Activated naive CD8-positive, alpha-beta T cell treated with anti-CD3 and anti-CD28 coated beads, Interleukin-2, amount 10 ng/mL, durations not matched to agents 7 days and 5 days (primary cell): ENCODE results near the gene NLRP14. TPM values are rescaled to one million over a fixed set of nuclear protein-coding genes. Genes with fewer than 3 reads are reported as not detected.

Experiments used
- ATAC-seq: fragments of 150-1000 bp; cut with Tn5 transposase; one replicate; pipeline ENCODE4 v1.10.0; 2021; ENCODE audit warnings: low read depth, moderate library complexity
- POLR2A ChIA-PET: fragments of 350-600 bp; sonication (Branson Sonifier 250); formaldehyde crosslinking; loops from one replicate; lab custom pipeline; 2021; ENCODE audit warnings: antibody characterized with exemption; lab: Charles Lee
- DNase-seq: peaks from one replicate; pipeline ENCODE4 v3.0.0; 2021
- H3K27ac Mint-ChIP-seq: one replicate; pipeline ENCODE4 v1.8.0; 2022; ENCODE audit warnings: mild to moderate bottlenecking, mixed read lengths
- H3K27me3 Mint-ChIP-seq: one replicate; pipeline ENCODE4 v1.8.0; 2022; ENCODE audit warnings: mild to moderate bottlenecking, moderate library complexity, mixed read lengths
- H3K36me3 Mint-ChIP-seq: one replicate; pipeline ENCODE4 v1.8.0; 2021; ENCODE audit warnings: mild to moderate bottlenecking, mixed read lengths
- H3K4me1 Mint-ChIP-seq: one replicate; pipeline ENCODE4 v1.8.0; 2021; ENCODE audit warnings: mixed read lengths
- H3K4me3 Mint-ChIP-seq: one replicate; pipeline ENCODE4 v1.8.0; 2022; ENCODE audit warnings: mild to moderate bottlenecking, moderate library complexity, mixed read lengths
- H3K9me3 Mint-ChIP-seq: one replicate; pipeline ENCODE4 v1.8.0; 2021; ENCODE audit warnings: mixed read lengths
- total RNA-seq, 2 experiments: library from RNA; stranded (reverse); gene quantifications; one replicate each; pipeline ENCODE4 v1.2.3, GENCODE V29; 2021

The NLRP14 gene, protein sequence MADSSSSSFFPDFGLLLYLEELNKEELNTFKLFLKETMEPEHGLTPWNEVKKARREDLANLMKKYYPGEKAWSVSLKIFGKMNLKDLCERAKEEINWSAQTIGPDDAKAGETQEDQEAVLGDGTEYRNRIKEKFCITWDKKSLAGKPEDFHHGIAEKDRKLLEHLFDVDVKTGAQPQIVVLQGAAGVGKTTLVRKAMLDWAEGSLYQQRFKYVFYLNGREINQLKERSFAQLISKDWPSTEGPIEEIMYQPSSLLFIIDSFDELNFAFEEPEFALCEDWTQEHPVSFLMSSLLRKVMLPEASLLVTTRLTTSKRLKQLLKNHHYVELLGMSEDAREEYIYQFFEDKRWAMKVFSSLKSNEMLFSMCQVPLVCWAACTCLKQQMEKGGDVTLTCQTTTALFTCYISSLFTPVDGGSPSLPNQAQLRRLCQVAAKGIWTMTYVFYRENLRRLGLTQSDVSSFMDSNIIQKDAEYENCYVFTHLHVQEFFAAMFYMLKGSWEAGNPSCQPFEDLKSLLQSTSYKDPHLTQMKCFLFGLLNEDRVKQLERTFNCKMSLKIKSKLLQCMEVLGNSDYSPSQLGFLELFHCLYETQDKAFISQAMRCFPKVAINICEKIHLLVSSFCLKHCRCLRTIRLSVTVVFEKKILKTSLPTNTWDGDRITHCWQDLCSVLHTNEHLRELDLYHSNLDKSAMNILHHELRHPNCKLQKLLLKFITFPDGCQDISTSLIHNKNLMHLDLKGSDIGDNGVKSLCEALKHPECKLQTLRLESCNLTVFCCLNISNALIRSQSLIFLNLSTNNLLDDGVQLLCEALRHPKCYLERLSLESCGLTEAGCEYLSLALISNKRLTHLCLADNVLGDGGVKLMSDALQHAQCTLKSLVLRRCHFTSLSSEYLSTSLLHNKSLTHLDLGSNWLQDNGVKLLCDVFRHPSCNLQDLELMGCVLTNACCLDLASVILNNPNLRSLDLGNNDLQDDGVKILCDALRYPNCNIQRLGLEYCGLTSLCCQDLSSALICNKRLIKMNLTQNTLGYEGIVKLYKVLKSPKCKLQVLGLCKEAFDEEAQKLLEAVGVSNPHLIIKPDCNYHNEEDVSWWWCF
- total RNA-seq = not detected

DNA sequence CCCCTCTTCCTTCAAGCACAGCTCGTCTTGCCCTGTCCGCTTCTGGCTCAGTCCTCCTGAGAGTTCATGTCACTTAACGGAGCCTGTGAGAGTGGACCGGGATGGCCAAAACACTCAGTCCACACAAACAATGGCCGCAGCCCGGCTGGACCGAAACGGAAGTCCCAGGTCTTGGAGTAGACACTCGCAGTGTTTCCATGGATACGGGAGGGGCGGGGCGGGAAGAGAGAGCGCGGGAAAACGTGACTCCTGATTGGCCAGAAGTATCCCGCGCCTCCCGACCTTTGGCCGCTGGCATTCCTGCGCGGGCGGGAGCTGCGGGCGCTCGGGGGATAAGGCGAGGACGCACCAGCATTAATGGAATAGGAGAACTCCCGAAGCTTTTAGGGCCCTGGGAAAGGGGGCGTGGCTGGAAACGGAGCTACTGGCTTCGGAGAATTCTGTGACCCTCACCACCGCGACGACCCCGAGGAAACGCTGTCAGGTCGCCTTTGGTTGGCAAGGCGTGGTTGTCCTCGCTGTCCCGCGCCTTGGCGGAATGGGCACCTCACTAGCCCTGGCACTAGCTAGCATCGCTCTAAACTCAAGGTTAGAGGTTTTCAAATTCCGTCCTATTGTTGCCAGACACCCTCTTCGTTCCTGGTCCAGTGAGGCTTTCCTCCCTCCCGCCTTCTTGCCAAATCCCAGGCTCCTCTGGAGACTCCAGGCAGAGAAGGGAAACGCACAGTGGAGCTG, at the start of gene NLRP14, which contains the start of gene ZNF214:
TSS of gene NLRP14 (plus strand) at position 297 of the 735 bp plus-strand sequence. CDS start 18,108 bp downstream, outside the sequence.
TSS of gene ZNF214 (minus strand) at position 164 of the 735 bp plus-strand sequence. CDS start 17,511 bp downstream, outside the sequence.
- Mint-ChIP-seq H3K27ac (no peak within 1 kb of the TSS), H3K36me3 (no peaks in the 10 kb centered on the region), H3K4me3 (peak within 1 kb of the TSS; percentile 57), H3K27me3 (peaks cover 43% of the 10 kb centered on the region), H3K9me3 (no peaks in the 10 kb centered on the region), H3K4me1 (peaks cover 4% of the 10 kb centered on the region)
- DNase-seq (no peak), ATAC-seq (no peak)
- POLR2A ChIA-PET = no interaction called here

DNA sequence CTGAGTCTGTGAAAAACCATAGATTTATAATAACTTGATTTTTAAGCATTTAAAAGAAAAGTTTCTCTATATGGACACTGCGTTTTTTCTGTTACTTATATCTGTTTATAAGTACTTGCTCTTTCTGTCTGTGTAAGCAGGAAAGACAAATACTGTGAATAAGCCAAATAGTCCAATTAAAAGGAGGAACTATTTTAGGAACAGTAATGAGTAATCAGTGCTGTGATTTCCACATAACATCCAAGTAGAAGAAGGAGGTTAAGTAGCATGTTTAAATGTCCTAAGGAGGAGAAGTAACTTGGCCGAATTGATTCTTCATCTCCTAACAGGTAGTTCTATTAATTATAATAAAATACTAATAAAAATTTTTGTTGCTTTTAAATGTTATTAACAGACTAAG, 40.9 kb upstream of the NLRP14 start:
- ATAC-seq = no peak
- Mint-ChIP-seq H3K27ac (no peak overlapping the region), H3K27me3 (peaks cover 2% of the 10 kb centered on the region)

DNA sequence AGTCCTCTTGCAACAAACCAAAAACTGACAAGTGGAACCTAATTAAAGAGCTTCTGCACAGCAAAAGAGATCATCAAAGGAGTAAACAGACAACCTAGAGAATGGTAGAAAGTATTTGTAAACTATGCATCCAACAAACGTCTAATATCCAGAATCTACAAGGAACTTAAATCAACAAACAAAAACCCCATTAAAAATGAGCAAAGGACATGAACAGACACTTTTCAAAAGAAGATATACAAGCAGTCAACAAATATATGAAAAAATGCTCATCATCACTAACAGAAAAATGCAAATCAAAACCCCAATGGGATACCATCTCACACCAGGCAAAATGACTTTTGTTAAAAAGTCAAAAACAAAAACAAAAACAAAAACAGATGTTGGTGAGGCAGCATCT, 33.8 kb upstream of the NLRP14 start:
- DNase-seq (no peak), ATAC-seq (no peak)
- no peaks in the 10 kb centered on the region for H3K27me3 Mint-ChIP-seq
- no peaks in the 10 kb centered on the region for H3K36me3 Mint-ChIP-seq
- POLR2A ChIA-PET = no interaction called here
- H3K4me1 Mint-ChIP-seq = no peaks in the 10 kb centered on the region
- no peak overlapping the region for H3K27ac Mint-ChIP-seq
- no peak overlapping the region for H3K4me3 Mint-ChIP-seq
- no peaks in the 10 kb centered on the region for H3K9me3 Mint-ChIP-seq

More for the DNA sequence above, 40.9 kb upstream of the NLRP14 start:
- POLR2A ChIA-PET = no interaction called here
- no peak overlapping the region for H3K4me3 Mint-ChIP-seq
- H3K9me3 Mint-ChIP-seq = no peaks in the 10 kb centered on the region
- H3K36me3 Mint-ChIP-seq = no peaks in the 10 kb centered on the region
- DNase-seq = no peak
- no peaks in the 10 kb centered on the region for H3K4me1 Mint-ChIP-seq

DNA sequence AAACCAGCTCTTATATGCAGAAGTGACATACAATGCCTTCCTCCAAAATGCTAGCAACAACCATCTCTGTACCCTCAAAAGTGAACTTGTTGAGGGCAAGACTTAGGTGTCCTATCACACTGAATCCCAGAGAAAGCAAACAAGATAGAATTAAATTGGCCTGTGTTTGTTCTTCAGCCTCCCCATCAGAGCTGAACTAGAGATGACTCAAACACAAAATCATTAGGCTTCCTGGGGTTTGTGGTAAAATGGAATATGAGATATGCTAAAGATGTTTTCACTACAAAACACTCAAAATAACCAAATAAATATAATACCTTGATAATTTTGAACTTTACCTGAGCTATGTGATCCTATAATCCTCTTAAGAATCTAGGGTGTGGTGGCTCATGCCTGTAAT, 31.8 kb upstream of the NLRP14 start:
- Mint-ChIP-seq H3K36me3 (no peaks in the 10 kb centered on the region), H3K9me3 (no peaks in the 10 kb centered on the region), H3K27ac (no peak overlapping the region), H3K4me3 (no peak overlapping the region), H3K4me1 (no peaks in the 10 kb centered on the region), H3K27me3 (no peaks in the 10 kb centered on the region)
- no peak for DNase-seq
- ATAC-seq = no peak
- POLR2A ChIA-PET = no interaction called here

DNA sequence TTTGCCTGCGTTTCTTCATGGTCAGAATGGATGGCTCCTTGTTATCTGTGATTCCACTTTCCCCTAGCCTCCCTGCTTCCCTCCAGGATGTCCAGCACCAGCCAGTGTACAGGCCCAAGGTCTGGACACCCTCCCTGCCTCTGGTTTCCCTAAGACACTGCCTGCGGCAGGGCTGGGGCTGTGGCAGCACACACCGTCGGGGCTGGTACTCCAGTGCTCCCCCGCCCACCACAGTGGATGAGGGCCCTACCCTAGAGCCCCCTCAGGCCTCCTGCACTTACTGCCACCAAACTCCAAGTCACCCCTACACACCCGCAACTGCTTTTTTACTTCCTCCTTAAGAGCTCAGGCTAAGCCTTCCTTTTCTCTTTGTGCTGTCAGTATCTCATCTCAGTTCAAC, 29.1 kb upstream of the NLRP14 start:
- H3K4me3 Mint-ChIP-seq = no peak overlapping the region
- H3K27me3 Mint-ChIP-seq = peaks cover 2% of the 10 kb centered on the region
- no peaks in the 10 kb centered on the region for H3K36me3 Mint-ChIP-seq
- H3K4me1 Mint-ChIP-seq = no peaks in the 10 kb centered on the region
- ATAC-seq = no peak
- DNase-seq = no peak
- POLR2A ChIA-PET = no interaction called here
- no peaks in the 10 kb centered on the region for H3K9me3 Mint-ChIP-seq
- no peak overlapping the region for H3K27ac Mint-ChIP-seq

DNA sequence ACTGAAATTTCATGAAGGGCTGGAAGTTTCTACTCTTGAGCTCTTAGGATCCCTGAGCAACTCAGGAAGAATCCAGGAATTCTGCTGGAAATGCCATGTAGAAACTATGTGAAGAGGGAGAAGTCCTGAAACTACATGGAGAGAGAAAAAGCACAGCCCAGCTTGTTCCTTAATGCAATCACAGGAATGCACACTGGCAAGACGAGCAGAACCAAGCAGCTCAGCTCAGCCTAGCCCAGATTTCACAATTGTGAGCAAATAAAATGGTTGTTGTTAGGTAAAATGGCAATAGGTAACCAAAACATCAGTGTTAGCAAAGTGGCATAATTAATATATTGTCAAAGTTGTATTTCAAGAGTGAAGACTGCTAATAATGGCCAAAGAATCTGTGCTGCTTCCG, 28.3 kb upstream of the NLRP14 start:
- ATAC-seq (no peak), DNase-seq (no peak)
- no peaks in the 10 kb centered on the region for H3K9me3 Mint-ChIP-seq
- no peaks in the 10 kb centered on the region for H3K4me1 Mint-ChIP-seq
- no peak overlapping the region for H3K27ac Mint-ChIP-seq
- H3K27me3 Mint-ChIP-seq = peaks cover 2% of the 10 kb centered on the region
- no peaks in the 10 kb centered on the region for H3K36me3 Mint-ChIP-seq
- no peak overlapping the region for H3K4me3 Mint-ChIP-seq
- POLR2A ChIA-PET = no interaction called here

DNA sequence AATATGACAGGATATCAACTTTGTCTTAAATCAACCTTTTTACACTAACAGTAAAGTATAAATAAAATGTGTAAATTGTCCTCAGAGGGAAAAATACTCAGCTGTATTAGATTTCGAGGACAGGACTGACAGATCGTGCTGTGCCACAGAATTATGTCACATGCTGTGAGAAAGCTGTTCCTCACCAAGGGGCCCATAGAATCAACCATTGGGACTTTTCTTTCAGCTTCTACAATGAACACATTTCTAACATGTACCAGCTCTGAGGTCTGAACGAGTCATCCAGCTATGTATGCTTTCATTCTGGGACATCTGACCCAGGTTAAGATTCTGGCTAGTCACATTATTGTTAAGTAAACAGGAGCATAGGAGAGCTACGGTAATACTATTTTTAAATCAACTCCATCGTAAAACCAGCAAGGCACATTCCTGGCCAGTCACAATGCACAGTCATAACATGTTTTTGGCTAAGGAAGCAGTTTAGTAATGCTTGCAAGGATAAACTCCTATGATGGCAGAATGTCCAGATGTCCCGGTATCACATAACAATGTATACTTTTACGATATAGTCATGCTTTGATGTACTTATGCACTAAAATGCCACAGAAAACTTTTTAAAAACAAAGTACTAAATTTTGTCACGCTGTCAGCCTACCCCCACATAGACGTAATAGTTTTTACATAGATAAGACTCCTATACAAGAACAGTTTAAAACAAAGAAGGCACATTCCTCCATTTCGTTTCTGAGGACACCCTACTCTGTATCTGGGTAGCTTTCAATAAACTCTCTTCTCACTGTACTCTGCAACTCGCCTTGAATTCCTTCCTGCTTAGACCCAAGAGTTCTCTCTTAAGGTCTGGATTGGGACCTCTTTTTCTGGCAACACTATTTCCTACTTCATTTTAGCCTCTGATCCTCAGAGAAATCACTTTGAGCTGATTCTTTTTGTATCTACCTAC, 27.5 kb upstream of the NLRP14 start:
- H3K4me3 Mint-ChIP-seq = no peak overlapping the region
- no peaks in the 10 kb centered on the region for H3K4me1 Mint-ChIP-seq
- H3K9me3 Mint-ChIP-seq = no peaks in the 10 kb centered on the region
- POLR2A ChIA-PET = no interaction called here
- no peaks in the 10 kb centered on the region for H3K36me3 Mint-ChIP-seq
- no peak overlapping the region for H3K27ac Mint-ChIP-seq
- peaks cover 2% of the 10 kb centered on the region for H3K27me3 Mint-ChIP-seq
- ATAC-seq (no peak), DNase-seq (no peak)

DNA sequence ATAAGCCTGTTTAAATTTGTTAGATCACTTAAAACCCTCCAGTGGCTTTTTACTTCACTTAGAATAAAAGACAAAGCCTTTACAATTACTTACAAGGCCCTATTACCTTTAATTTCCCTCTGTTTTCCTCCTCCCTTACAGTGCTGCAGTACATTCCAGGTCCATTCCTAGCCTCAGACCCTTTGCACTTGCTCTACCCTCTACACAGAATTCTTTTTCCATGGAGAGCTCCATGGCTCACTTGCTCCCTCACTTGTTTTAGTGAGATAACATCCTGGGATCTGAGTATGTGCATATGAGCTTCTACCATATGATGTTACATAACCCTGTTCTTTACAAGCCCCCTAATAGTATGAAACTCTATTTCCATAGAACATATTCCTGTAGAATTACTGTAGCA, 24.6 kb upstream of the NLRP14 start:
- ATAC-seq (no peak), DNase-seq (no peak)
- H3K27ac Mint-ChIP-seq = no peak overlapping the region
- no peak overlapping the region for H3K4me3 Mint-ChIP-seq
- POLR2A ChIA-PET = no interaction called here
- H3K9me3 Mint-ChIP-seq = no peaks in the 10 kb centered on the region
- no peaks in the 10 kb centered on the region for H3K4me1 Mint-ChIP-seq
- H3K36me3 Mint-ChIP-seq = no peaks in the 10 kb centered on the region
- peaks cover 6% of the 10 kb centered on the region for H3K27me3 Mint-ChIP-seq

DNA sequence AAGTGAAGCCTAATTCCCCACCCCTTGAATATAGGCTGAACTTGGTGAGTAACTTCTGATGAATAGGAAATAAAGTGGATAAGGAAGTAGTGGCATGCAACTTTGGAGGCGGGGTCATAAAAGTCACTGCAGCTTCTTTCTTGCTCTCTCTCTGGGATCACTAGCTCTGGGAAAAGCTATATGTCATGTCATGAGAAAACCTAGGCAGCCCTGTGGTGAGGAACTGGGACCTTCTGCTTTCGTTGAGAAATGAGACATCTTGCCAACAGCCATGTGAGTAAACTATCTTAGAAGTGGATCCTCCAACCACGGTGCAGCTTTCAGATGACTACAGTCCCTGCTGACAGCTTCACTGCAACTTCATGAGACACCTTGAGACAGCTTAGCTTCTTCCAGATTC, 15.8 kb upstream of the NLRP14 start:
- no peak for DNase-seq
- Mint-ChIP-seq H3K4me1 (no peaks in the 10 kb centered on the region), H3K36me3 (no peaks in the 10 kb centered on the region), H3K27me3 (peaks cover 6% of the 10 kb centered on the region), H3K9me3 (no peaks in the 10 kb centered on the region), H3K27ac (no peak overlapping the region), H3K4me3 (no peak overlapping the region)
- POLR2A ChIA-PET = no interaction called here
- ATAC-seq = no peak

DNA sequence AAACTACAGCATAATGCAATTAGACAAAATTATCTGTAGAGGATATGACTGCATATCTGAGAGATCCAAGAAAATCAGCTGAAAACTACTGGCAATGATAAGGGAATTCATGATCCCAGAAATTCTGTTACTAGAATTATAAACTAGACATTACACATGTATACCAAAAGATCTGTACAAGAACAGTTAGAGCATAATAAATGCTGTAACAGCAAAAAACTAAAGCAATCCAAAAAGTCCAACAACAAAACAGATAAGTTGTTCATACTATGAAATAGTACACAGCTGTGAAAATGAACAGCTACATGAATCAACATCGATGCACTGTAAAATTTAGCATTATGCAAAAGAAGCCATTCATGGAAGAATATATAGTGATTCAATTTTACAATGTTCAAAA, 6.2 kb upstream of the NLRP14 start:
- POLR2A ChIA-PET = no interaction called here
- Mint-ChIP-seq H3K9me3 (no peaks in the 10 kb centered on the region), H3K4me3 (no peak overlapping the region), H3K27me3 (peaks cover 20% of the 10 kb centered on the region), H3K4me1 (no peaks in the 10 kb centered on the region), H3K27ac (no peak overlapping the region), H3K36me3 (no peaks in the 10 kb centered on the region)
- ATAC-seq (no peak), DNase-seq (no peak)

DNA sequence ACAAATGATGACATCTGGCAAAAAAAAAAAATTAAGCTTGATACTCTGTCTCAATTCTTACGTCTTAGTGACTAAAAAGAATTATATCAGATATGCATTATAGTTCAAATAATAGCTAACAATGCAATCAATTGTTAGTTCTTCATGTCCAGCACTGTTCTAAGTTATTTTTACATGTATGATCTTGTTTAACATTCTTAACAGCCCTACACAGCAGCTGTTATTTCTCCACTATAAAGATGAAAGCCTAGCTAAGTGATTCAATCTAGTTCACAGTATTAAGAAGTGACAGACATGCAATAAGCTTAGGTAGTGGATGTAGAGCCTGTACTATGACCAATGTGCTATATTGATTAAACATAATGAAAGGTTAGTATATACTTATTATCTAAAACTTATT, 4.3 kb upstream of the NLRP14 start:
- no peaks in the 10 kb centered on the region for H3K36me3 Mint-ChIP-seq
- no peak overlapping the region for H3K27ac Mint-ChIP-seq
- DNase-seq = no peak
- H3K9me3 Mint-ChIP-seq = no peaks in the 10 kb centered on the region
- POLR2A ChIA-PET = no interaction called here
- H3K4me1 Mint-ChIP-seq = peaks cover 4% of the 10 kb centered on the region
- no peak for ATAC-seq
- H3K4me3 Mint-ChIP-seq = no peak overlapping the region
- peaks cover 29% of the 10 kb centered on the region for H3K27me3 Mint-ChIP-seq

DNA sequence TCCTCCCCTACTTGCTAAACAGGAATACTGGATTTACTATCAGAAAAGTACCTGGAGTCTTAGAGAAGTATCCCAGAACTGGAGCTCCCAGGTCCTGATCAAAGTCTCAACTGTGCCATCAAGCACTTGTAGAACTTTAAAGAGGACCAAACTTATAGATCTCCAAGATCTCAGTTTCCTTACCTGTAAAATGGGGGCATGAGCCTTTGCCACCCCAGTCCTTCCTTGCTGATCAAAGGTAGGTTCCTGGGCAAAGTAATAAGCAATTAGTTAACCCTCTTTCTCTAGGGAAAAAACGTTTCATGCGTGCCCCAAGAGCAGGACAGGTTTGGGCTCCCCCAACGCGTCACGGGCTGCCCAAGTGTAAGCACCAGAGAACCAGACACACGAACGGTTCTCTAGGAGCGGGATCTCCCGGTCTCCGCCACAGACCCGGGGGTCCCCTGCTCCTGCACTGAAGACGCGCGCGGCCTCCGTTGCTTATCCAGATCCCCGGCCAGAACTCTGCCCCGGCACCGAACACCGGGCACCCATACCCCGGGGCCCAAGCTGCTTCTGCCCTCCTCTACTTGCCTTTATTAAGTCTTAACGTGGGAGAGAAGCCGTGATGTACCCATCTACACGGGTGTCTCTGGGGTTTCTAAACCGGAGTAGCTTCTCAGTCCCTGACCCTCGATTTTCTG, 638 bp upstream of the NLRP14 start:
- Mint-ChIP-seq H3K27me3 (peaks cover 41% of the 10 kb centered on the region), H3K4me3 (peak overlapping the region; percentile 57), H3K9me3 (no peaks in the 10 kb centered on the region), H3K4me1 (peaks cover 4% of the 10 kb centered on the region), H3K36me3 (no peaks in the 10 kb centered on the region), H3K27ac (no peak overlapping the region)
- POLR2A ChIA-PET = no interaction called here
- ATAC-seq = no peak
- peak; percentile 24 for DNase-seq
